Measurements from ENCODE around the gene PDE6A.
"Not testable (repeated sequence)": the region's sequence is repeated elsewhere in the genome, so short reads cannot be mapped to it uniquely, and the experiment has no call there.

Gene PDE6A

DNA sequence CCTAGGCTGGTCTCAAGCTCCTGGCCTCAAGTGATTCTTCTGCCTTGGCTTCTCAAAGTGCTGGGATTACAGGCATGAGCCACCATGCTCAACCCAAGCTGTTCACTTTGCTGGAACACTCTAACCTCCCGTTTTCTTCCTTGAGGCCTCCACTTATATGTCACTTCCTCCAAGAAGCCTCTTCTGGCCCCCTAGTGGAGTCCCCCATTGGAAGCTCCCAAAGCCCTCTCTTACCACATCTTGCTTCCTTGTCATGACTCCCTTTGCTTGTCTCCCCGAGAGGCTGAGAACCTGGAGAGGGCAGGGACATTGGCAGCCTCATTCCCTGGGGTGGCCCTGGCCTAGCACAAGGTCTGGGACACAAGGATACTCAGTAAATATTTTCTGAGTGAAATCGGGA lies 80.8 kb downstream of the PDE6A start:
- no peak for DNase-seq (ENCODE audit: low read depth, low spot score)

DNA sequence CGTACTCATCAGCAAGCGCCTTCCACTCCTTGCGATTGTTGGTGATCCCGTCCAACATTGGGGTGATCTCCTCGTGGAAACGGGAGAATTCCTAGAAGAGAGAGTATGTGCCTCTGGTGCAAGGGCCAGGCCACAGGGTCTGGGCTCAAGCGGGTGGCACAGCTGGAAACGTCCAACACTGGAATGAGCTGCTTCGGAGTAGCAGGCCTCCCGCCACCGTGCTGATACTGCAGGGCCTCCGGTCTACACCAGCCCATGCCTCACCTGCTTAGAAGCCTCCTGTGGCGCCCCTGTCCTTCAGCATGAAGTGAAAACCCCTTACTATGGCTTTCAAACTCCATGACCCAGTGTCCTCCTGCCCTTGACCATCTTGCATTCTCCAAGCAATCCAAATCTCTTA lies 81.4 kb downstream of the PDE6A start:
- no peak for DNase-seq (ENCODE audit: low read depth, low spot score)

DNA sequence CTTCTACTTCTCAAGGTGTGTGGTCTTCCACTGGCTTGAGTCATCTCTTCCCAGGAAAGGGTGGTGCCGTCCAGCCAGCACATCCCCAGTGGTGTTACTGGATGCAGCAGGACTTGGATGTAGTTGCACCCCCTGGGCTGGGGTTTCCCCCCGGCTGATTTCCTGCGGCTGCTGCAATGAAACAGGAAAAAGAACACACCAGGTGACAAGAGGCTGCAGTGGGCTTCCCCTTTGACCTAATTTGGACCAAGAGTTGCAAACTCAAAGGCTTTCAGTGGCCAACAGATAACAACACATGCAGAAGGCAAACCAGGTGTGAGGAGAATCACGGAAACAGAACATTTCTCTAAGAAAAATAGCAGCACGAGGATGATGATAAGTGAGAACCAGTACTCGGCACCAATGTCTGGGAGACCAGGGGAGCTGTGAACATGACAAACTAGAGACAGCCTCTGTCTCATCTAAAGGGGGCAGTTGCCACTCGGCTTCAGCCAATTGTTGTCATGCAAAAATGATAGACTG lies 83.7 kb downstream of the PDE6A start:
- DNase-seq (ENCODE audit: low read depth, low spot score) = no peak

DNA sequence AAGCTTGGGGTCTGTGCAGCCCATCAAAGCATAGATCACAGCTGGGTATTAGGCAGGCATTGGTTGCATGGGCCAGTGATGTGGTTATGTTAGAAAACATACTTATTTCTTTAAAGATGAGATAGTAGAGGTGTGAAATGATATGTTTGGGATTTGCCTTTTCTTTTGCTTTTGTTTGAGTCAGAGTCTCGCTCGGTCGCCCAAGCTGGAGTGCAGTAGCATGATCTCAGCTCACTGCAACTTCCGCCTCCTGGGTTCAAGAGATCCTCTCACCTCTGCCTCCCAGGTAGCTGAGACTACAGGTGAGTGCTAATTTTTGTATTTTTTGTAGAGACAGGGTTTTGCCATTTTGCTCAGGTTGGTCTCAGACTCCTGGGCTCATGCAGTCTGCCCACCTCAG lies 84.8 kb downstream of the PDE6A start:
- no peak for DNase-seq (ENCODE audit: low read depth, low spot score)

DNA sequence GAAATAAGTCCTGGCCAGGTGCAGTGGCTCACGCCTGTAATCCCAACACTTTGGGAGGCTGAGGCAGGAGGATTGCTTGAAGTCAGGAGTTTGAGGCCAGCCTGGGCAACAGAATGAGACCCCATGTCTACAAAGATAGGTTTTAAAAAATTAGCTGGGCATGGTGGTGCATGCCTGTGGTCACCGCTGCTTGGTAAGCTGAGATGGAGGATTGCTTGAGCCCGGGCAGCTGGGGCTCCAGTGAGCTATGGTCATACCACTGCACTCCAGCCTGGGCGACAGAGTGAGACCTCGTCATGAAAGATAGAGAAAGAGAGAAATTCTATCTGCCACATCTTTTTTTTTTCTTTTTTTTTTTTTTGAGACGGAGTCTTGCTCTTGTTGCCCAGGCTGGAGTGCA lies 86.1 kb downstream of the PDE6A start:
- not testable (repeated sequence) for DNase-seq (ENCODE audit: low read depth, low spot score)

DNA sequence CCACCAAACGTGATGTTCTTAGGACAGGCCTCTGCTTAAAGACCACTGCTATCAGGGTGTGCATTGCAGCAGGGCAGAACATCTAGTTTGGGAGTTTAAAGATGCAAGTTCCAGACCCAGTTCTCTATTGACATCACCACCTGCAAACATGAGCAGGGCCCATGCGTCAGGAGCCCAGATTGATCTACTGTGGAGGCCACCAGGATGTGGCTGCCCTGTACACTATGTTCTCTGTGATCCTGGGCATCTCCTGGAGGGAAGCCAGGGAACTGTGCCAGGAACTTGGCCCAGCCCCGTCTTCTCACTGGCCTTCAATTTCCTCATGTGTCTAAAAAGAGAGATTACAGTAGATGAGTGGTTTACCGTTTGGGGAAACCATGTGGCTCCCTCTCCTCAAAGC lies 87.1 kb downstream of the PDE6A start:
- peak; percentile 71 for DNase-seq (ENCODE audit: low read depth, low spot score)

DNA sequence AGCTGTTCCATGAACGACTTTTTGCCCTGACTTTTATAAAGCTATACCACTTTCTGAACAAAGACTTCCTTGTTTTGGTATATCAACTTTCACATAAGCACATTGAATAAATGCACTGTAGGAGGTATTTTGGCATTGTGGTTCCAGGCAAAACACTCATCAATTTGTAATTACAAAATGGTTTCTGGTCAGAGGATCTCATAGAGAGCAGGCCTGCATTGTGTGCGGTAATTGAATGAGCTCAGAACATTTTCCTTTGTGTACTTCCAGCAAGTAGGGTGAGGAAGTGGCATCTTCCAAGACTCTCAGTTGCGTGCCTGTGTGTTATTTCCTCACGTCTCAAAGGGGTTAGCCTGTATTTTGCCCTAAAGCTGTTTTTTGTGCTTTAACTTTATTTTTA lies 89.2 kb downstream of the PDE6A start:
- DNase-seq (ENCODE audit: low read depth, low spot score) = no peak

DNA sequence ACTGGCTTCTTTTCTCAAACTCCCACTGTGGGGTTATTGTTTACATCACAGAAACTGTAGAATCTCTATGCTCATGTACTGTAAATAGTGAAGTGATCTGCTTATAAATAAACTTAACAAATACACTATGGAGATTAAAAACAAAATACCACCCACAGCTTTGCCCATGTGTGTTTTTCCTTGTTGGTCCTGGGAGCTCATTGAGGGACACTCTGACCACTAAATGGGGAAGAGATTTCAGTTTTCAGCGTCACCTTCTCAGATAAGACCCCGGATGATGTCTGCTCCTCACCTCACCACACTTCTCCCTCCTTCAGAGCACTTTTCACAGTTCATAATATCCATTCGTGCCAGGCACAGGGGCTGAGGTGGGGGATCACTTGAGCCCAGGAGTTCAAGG lies 89.7 kb downstream of the PDE6A start:
- DNase-seq (ENCODE audit: low read depth, low spot score) = no peak

DNA sequence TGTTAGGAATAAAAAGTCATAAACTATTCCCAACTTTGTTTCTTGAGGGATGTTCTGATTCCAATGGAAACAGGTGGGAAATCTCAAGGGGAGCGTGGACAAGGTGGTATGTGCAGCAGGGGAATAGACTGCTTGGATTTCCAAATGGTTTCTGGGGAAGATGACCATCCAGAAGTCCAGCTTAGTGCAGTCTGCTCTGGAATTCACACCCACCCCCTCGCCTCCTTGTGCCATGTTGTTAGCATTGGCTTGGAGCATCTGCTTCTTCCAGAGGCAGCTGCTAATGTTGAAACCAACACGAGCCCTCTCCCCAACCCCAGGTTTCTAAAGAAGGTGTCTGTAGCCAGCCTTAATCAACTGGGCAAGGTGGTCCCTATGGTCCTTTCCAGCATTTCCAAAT lies 90.9 kb downstream of the PDE6A start:
- DNase-seq (ENCODE audit: low read depth, low spot score) = no peak

DNA sequence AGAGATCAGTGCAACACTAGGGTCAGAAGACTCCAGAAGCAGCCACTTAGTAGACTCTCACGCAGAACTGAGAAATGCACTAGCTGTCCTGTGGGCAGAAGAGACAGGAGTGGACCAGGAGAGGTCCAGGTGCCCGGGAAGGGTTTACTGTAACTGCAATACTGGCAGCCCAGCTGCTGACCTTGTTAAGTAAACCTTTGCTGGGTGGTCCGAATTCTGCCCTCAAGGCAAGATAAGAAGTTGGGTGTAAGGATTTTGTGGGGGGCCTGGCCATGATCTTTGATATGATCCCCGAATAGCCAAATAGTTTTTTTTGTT lies 91.3 kb downstream of the PDE6A start:
- no peak for DNase-seq (ENCODE audit: low read depth, low spot score)

DNA sequence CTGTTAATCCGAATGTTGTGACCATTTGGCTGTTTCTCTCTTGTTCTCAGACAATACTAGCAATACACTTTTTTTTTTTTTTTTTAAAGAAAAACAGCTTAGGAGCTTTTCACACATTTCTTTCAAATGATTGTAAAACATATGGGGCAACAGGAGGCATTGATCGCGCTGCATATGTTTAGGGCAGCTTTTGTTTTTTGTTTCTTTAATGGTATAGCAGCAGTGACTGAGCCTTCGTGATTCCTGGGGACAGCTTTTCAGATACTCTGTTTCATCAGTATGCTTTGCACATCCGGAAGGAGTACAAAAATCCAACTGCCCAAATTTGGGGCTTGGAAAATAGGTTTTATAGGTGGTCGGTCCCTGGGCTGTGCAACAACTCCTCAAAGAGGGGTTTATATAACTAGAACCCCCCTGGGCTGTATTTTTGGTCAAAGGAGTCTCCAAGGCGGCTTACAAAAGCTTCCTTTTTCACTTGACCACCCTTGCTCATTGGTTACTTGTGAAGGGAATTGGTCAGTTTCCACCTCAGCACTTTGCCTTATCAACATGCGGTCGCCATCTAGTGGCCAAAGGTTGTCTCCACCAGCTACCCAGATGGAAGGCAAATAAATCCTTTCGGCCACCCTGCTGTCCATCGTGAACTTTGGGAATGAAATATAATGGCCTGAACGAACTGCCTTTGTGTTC lies 91.8 kb downstream of the PDE6A start:
- DNase-seq (ENCODE audit: low read depth, low spot score) = no peak

DNA sequence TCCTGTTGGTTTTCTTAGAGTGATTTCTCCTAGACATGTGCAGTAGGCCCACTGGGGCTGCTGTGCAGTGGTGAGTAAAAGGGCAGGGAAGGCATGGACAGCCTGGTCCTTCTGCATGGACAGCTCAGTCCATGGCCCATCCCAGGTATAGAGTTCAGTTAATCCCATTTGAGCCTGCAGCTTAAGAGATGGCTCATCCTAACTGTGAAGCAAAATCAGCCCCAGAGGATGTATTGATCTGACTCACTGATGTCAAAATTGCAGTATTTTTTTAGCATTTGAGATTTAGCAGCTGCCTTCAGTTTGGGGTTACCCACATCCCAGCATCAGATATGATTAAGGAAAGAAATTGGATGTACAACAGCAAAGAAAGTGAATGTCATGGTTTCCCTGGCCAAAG lies 93.4 kb downstream of the PDE6A start:
- no peak for DNase-seq (ENCODE audit: low read depth, low spot score)

DNA sequence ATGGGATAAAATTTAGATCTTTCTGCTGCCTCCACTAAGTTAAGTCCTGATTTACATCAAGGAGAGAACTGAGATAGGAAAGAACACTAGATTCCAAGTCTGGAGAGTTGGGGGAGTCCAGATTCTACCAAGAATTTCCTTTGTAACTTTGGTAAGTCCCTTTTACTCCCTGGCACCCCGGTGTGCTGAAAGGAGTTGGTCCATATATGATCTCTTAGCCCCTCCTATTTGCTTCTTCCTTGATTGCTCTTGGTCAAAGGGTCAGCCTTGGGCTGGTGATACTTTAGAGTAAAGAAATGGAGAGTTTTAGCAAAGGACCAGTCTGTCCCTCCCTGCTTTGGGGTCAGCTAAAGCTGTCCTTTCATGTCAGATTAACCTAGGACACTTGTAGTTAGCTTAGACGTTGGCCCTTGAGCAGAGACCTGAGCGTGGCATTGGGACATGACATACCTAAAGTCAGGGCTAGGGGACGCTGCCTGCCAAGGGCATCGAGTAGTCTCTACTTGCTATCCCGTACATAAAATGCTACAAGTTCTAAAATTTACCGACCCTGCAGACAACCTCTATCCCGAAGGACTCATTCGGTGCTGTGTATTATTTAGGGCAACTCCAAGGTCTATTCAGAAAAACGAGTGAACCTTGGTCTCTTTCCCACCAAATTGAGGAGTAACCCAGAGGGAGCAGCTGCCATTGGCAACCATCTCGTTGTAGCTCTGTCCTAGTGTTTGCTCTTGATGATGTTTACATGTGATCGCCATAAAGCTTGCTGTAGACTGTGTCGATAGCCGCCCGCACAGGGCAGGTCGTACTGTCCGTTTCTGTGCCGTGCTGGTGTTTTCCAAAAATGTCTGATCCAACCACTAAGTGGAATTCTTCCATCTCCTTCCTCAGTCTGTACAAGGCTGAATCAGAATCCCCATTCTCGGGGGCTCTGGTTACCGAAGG lies 94.4 kb downstream of the PDE6A start:
- no peak for DNase-seq (ENCODE audit: low read depth, low spot score)

DNA sequence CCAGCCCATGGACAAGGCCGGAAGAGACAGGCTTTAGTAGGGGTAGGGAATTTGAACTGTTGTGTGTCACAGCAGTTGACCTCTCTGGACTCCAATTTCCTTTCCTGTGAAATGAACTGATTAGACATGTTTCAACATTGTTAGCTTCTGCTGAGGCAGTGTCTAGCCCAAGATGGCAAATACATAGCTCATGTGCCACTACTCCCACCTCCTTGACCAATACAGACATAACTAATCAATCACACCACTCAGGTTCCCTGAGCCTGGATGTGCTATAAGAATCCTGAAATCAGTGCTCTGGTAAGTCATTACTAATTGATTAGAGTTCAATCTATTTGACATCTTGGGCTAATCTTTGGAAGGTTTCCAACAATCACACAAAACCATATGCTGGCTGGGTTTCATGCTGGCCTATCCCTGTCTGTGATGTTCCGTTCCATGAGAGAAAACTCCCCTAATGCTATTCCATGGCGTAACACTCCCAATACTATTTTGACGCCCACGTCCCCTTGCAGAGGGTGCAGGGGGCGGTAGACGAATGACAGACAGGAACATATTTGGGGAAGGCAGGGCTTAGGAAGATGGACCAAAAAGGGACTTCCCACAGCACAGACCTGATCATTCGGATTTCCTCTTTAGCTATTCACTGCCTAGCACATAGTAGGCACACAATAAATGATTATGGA lies 95.2 kb downstream of the PDE6A start:
- no peak for DNase-seq (ENCODE audit: low read depth, low spot score)

DNA sequence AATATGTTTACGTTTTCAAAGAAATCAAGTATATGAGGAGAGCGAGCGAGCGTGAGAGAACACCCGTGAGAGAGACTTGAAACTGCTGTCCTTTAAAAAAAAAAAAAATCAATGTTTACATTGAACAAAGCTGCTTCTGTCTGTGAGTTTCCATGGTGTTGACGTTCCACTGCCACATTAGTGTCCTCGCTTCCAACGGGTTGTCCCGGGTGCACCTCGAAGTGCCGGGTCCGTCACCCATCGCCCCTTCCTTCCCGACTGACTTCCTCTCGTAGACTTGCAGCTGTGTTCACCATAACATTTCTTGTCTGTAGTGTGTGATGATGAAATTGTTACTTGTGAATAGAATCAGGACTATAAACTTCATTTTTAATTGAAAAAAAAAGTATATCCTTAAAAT lies 97.0 kb downstream of the PDE6A start:
- no peak for DNase-seq (ENCODE audit: low read depth, low spot score)

DNA sequence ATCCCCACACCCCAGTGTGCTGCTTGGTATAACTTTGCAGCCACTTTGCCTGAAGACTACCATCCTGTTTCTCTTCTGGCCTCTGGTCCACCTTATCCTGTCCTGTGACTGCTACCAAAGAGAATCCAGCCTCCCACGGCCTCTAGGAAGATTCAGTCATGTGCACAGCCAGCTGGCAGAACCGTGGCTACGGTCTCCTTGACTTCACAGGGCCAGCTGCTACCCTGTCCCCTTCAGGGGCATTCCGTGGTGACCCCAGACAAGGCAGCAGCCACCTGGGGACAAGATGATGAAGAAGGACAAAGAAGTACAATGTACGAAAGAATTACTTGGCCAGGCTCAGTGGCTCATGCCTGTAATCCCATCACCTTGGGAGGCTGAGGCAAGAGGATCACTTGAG lies 98.6 kb downstream of the PDE6A start:
- DNase-seq (ENCODE audit: low read depth, low spot score) = no peak

DNA sequence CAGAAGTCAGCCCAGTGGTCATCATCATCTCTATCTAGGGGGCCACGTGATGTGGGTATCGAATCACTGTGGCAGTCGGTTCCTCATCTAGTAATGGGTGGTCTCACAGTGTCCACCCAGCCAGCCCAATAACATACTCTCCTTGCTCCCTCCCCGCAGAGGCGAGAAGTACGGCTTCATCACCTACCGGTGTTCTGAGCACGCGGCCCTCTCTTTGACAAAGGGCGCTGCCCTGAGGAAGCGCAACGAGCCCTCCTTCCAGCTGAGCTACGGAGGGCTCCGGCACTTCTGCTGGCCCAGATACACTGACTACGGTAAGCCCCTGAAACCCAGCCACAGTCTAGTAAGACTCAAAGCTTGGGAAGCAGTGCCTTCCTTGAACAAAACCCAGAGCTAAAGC lies 99.0 kb downstream of the PDE6A start:
- DNase-seq (ENCODE audit: low read depth, low spot score) = no peak

DNA sequence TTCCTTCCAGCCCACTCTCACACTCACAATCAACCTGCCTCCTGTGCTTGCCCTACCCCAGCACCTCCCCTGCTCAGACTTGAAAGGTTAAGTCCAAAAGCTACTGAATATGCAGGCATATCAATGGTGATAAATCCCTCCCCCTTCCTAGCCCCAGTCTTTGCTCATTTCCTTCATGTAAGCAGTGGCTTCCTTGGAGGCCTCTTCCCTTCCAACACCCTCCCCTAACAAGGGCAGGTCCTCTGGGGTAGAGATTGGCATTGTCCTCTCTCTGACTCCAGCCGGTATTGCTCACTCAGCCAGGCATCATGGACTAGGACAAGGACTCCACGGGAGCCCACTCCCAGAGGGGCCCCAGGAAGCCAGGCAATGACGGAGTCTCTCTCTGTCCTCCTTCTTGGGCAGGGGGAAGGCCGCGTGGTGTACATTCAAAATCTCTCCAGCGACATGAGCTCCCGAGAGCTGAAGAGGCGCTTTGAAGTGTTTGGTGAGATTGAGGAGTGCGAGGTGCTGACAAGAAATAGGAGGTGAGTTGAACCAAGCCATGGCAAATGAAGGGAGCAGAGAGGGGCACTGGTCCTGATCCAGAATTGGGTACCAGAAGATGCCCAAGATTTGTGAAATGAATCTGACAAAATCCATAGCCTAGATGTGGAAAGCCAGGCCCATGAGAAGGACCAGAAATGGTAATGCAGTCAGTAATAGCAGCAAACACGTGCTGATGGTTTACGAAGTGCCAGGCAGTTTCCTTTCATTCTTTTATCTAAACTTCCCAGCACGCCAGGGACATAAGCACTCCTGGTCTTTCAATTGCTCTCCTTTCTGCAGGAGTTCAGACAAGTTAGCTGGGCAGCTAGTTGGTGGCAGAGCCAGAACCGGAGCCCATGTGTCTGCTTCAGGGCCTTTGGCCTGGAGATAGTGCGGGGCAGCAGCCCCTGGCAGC lies 102.5 kb downstream of the PDE6A start:
- no peak for DNase-seq (ENCODE audit: low read depth, low spot score)

DNA sequence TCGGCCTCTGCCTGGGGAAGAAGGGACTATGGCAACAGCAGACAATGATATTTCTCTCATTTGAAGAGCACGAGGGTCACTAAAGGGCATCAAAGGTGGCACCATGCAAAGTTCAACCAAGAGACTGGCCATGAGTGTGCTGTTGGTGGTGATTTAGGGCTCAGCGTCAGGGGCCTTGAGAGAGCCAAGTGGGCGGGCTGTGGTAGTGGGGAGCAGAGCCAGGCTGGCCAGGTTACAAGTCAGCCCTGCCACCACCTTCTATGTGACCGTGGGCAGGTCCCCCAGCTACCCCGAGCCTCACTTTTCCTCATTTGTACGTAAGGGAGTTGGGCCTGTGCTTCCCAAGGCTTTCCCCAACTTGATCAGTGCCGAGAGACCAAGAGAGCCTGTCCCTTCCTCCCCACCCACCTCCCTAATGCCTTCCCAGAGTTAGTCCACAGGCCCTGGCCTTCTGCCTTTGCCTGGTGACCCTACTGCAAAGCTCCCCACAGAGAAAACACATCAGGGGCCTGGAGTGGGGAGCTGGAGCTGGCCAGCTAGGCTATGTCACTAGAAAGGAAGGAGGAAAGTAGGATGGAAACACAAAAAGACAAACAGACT lies 104.3 kb downstream of the PDE6A start:
- DNase-seq (ENCODE audit: low read depth, low spot score) = no peak

DNA sequence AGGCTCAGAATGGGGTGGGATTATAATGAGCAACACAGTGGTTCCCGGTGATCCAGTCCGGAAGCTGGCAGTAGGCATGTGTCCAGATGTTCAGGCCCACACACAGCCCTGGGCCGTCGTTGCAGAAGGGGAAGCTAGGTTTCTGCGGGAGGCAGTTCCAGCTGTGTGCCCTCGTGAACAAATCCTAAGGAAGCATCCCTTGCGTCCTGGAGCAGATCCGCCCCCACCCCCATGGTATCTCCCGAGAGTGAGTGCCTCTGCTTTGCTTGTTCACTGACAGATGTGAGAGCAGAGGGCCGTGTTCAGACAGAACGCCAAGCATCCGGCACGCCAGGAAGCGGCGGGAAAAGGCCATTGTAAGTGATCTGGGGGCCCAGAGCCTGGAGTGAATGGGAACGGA lies 104.8 kb downstream of the PDE6A start:
- DNase-seq (ENCODE audit: low read depth, low spot score) = no peak
